HG03460 (cell line): Measurements from ENCODE around the gene FABP7.

Experiments used
- ATAC-seq: cut with Tn5 transposase; IDR thresholded peaks from one replicate; pipeline ENCODE4 v1.9.1; 2021; ENCODE audit not compliant: unreplicated experiment

Gene FABP7

DNA sequence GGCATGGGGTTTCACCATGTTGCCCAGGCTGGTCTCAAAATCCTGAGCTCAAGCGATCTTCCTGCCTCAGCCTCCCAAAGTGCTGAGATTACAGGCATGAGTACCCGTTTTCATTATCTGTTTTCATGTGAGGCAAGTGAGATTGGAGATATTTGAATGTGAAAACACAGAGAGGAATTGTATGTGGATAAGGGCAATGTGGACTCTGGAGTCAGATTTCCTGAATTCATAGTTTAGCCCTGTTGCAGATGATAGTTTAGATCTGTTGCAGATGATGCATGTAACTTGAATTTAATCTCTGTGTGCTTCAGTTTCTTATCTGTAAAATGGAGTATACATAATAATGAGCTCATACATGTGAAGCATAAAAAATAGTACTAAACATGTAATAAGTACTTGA lies 13.2 kb downstream of the FABP7 start:
- ATAC-seq: no peak

GRCh38 chr6:122797537-122797936 lies 18.0 kb downstream of the FABP7 start:
- ATAC-seq: no peak

DNA sequence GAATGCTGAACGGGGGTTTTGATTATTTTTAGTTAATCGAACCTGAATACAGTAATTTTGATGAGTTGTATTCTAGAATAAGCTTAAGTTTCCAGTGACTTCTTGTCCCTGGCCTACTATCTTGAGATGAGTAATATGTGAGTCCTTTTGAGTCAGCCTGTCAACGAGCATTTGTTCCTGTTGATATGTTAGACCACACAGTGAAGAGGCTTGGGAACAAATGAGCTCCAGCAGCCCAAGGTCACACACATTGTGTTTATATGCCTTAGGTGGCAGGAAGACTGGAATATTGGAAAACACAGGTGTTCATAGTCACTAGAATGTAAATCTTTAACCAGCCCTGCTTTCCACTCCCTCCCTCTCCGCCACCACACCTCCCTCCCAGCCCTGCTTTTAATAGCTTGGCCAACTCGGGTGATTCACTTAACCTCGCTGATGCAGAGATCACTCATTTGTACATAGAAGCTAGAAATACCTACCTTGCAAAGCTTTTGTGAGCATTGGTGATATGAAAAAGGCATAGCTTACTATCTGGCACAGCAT lies 18.7 kb downstream of the FABP7 start:
- no peak for ATAC-seq

- ATAC-seq: no peak
These were observed 19.7 kb downstream of the FABP7 start for GRCh38 chr6:122799140-122799745.

- no peak for ATAC-seq
These were observed 20.6 kb downstream of the FABP7 start for GRCh38 chr6:122799916-122800686.

- no peak for ATAC-seq
These were observed 21.4 kb downstream of the FABP7 start for GRCh38 chr6:122800906-122801305.

- no peak for ATAC-seq
These were observed 21.9 kb downstream of the FABP7 start for GRCh38 chr6:122801397-122801796.

DNA sequence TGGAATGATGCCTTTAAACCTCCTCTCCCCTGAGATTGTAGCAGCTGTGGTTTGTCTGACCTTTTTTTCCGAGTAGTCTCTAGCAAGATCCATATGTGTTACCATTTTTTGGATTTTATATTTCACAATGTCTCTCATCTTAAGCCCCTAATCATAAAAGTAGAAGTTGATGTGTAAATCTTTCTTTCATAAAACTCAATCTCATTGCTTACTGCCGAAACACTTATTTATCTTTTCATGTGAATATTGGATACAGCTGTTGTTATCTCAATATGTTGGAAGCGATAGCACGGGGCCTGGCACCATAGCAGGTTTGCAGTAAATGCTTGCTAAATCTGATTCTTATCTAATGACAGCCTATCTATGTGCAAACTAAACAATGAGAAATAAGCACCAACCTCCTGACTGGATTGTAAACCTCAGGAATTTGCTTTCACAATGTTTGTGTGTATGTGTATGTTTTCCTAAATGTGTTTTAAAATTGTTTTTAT lies 23.7 kb downstream of the FABP7 start:
- no peak for ATAC-seq

- ATAC-seq: no peak
These were observed 25.5 kb downstream of the FABP7 start for GRCh38 chr6:122804962-122805485.

DNA sequence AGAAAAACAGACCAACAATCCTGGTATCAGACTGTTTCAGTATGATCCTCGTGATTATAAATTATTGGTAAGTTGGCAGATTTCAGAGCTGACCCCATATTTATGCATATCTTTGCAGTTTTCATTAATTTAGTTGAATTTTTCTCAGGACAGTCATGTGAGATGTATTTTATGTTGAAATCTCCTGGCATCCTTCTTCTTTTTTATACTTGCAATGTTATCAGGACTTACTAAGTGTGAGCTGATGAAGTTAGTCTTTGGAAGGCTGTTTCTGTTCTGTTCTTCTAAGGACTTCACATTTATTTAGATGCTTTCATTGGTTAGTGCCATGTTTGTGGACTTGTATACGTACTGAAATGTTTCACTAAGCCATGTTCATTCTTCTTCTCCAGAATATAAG lies 26.8 kb downstream of the FABP7 start:
- no peak for ATAC-seq

DNA sequence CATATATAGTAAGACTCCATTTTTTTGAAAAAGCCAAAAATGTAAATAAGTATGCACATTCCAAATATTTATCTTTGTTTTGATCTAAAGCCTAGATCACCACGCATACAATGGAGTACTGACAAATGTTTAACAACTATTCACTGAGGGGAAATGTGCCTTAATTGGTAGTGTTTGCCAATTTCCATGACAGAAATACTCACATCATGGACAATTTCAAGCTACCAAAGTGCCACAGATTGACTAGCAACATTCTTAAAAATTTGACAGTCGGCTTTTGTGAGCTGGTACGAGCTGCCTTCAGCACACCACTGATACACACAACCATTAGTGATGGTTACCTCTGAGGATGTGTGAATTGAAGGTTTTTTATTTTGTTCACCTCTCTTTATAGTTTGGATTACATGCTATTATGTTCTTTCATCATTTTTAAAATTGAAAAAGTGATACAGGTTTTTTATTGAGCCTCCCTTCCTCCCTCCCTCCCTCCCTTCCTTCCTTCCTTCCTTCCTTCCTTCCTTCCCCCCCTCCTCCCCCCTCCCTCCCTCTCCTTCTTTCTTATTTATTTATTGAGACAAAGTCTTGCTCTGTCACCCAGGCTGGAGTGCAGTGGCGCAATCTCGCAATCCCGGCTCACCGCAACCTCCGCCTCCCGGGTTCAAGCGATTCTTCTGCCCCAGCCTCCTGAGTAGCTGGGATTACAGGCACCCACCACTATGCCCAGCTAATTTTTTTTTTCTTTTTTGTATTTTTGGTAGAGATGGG lies 28.8 kb downstream of the FABP7 start:
- ATAC-seq: no peak

GRCh38 chr6:122809001-122809400 lies 29.5 kb downstream of the FABP7 start:
- no peak for ATAC-seq

DNA sequence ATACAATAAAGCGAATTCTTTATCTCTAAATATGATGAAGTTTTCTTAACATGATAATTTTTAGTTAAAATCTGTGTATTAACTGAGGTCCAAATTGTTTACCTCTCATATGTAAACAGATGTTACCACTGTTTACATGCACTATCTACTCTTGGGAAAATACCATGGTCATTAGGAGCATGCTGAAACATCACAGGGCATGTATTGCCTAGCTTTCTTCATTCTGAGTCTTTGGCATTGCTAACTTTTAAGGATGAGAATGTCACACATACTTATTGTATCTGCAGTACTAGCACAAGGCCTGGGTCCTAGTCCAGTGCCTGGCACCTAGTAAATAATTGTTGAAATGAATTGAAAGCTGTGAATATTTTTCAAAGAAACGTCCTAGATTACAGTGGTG lies 30.2 kb downstream of the FABP7 start:
- no peak for ATAC-seq

- ATAC-seq: no peak
These were observed 30.7 kb downstream of the FABP7 start for GRCh38 chr6:122810189-122810588.

DNA sequence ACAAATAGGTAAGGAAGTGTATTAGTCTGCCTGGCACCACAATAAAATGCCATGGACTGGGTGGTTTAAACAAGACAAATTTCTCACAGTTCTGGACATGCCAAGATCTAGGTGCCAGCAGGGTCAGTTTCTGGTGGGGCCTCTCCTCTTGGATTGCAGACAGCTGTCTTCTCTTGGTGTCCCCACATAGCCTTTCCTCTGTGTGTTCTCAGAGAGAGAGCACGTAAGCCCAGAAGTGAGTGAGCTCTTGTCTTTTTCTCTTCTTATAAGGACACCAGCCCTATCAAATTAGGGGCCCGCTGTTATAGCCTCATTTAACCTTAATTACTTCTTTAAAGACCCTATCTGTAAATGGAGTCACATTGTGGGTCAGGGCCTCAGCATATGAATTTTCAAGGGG lies 37.8 kb downstream of the FABP7 start:
- ATAC-seq: no peak

DNA sequence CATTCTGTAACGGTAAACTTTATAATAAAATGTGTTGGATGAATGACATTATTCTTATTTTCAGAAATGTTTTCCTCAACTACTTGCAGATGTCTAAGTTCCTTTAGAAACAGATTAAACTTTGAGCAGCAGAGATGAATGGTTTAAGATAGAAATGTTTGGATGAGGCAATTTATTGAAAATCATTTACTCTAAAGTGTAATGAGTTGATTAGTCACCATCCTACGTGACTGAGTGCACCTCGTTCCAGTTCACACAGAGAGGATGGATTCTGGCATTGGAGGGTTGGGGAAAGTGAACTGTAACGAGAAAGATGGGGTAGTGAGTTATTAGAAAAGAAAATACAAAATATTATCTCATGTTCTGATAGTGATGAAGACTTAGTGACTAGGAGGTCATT lies 38.2 kb downstream of the FABP7 start:
- no peak for ATAC-seq

DNA sequence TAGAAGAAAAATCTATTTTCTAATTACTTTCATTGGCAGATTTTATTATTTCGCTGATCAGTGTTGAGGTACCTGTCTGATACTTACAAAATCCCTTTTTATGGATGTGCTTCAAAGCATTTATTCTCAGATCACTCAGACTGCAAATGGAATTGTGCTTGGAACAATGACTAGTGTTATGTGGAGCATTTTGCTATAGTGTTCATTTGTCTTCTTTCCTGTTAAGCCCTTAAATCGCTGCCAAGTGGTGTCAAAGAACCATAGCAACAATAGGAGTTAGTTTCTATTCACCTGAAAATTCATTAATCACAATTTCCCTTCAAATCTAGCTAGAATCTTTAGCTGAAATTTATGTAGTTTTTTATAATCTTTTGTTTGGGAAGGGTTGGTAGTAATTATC lies 39.4 kb downstream of the FABP7 start:
- ATAC-seq: no peak

GRCh38 chr6:122821095-122821494 lies 41.6 kb downstream of the FABP7 start:
- ATAC-seq: no peak

DNA sequence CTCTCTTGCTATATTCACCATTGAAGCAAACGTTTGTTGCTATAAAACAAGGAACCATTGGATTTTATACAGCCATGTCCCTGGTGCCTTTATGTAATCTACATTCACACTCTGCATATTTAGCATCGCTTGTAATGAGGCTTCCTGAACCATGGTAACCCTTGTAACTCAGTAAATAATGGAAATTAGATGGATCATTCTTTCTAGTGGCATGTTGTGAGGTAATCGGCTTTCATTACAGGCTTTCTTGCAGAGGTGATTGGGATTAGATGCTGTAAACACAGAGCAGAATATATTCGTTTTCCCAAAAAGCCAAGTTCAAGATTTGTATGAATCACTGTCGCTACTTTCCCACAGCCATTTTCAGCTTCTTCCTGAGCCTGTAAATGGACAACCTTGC lies 45.6 kb downstream of the FABP7 start:
- ATAC-seq: no peak

- no peak for ATAC-seq
These were observed 49.9 kb downstream of the FABP7 start for GRCh38 chr6:122829456-122829855.

DNA sequence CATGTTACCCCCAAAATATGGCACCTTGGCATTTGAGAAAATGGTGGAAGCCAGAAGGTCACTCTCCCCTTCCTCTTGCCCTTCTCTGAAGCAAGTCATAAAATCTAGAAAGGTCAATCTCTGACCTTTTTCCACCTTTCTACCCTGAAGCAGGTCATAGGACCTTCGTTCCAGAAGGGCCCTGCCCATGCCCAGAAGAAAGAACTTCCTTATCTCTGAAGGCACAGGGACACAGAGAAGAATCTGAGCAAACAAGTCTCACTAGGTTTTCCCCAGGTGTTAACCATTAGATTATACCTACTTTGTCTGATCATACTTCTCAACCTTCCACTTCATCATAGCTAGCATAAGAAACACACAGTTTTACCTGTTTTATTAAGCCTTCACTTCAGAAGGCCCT lies 52.0 kb downstream of the FABP7 start:
- no peak for ATAC-seq
